MCF 10A (cell line): ENCODE results near the gene CRYGD. TPM values are rescaled to one million over a fixed set of nuclear protein-coding genes. Genes with fewer than 3 reads are reported as not detected.
"Not testable (repeated sequence)": the region's sequence is repeated elsewhere in the genome, so short reads cannot be mapped to it uniquely, and the experiment has no call there.

Source experiments
- BruUV-seq: library from RNA; stranded (reverse); fragments of 400-500 nt; replicated peaks from 2 replicates; lab custom pipeline; 2021; lab: Mats Ljungman, UMichigan
- CTCF ChIA-PET: fragments of 300-600 bp; sonication (Branson Sonifier 250); formaldehyde crosslinking; extraction: SDS; loops from one replicate; lab custom pipeline; 2021; ENCODE audit warnings: antibody characterized with exemption, inconsistent platforms; lab: Yijun Ruan, JAX
- POLR2A ChIA-PET: fragments of 300-600, 350-650 bp; sonication (Branson Sonifier 250); formaldehyde crosslinking; extraction: SDS; loops from one replicate; lab custom pipeline; 2020; ENCODE audit warnings: antibody characterized with exemption, inconsistent platforms; lab: Yijun Ruan, JAX
- DNase-seq: peaks from one replicate; pipeline ENCODE4 v3.0.0-alpha.2; 2018; ENCODE audit not compliant: unreplicated experiment
- H3K27ac Mint-ChIP-seq: one replicate; pipeline ENCODE4 v1.8.0; 2022; ENCODE audit warnings: mild to moderate bottlenecking, low read depth, mixed read lengths; ENCODE audit not compliant: unreplicated experiment
- H3K27me3 Mint-ChIP-seq: one replicate; pipeline ENCODE4 v1.8.0; 2022; ENCODE audit warnings: mixed read lengths; ENCODE audit not compliant: insufficient read depth, unreplicated experiment
- H3K36me3 Mint-ChIP-seq: one replicate; pipeline ENCODE4 v1.8.0; 2022; ENCODE audit warnings: mild to moderate bottlenecking, moderate library complexity, mixed read lengths; ENCODE audit not compliant: insufficient read depth, unreplicated experiment
- H3K4me1 Mint-ChIP-seq: one replicate; pipeline ENCODE4 v1.8.0; 2022; ENCODE audit warnings: mixed read lengths; ENCODE audit not compliant: insufficient read depth, unreplicated experiment
- H3K4me3 Mint-ChIP-seq: one replicate; pipeline ENCODE4 v1.8.0; 2022; ENCODE audit warnings: mild to moderate bottlenecking, moderate library complexity, mixed read lengths; ENCODE audit not compliant: unreplicated experiment
- H3K9me3 Mint-ChIP-seq: one replicate; pipeline ENCODE4 v1.8.0; 2022; ENCODE audit warnings: mixed read lengths; ENCODE audit not compliant: unreplicated experiment
- intact Hi-C: fragments of 100-400 bp; cut with micrococcal nuclease; formaldehyde crosslinking; loops from 2 replicates; pipeline ENCODE4 v1.14.1; 2022
- total RNA-seq: library from RNA; stranded (reverse); gene quantifications from 2 replicates; pipeline ENCODE4 v1.2.3, GENCODE V29; 2022
- TF ChIP-seq, protein P1 (sequence below): fragments of 200-600 bp; IDR thresholded peaks from one replicate; pipeline ENCODE4 v1.8.0; 2022; ENCODE audit warnings: antibody characterized with exemption, mild to moderate bottlenecking; ENCODE audit not compliant: unreplicated experiment

The CRYGD gene
- total RNA-seq, 1 experiment from 2014 or later, result not detected

DNA sequence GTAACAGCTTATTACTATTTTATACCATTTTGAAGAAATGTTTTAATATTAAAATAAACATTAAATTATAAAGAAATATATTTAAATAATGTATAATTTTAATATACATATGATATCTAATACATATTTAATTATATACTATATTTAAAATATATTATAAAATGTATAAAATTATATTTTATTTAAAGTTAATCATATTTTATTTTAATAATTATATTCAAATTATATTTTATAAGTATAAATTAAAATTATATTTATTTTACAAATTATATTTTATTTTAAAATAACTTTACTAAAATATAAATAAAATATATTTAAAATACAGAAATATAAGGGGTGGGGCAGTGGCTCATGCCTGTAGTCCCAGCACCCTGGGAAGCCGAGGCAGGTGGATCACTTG lies 2.1 kb downstream of the CRYGD start:
- intact Hi-C loops, result no loop called here
- TF ChIP-seq, protein P1, sequence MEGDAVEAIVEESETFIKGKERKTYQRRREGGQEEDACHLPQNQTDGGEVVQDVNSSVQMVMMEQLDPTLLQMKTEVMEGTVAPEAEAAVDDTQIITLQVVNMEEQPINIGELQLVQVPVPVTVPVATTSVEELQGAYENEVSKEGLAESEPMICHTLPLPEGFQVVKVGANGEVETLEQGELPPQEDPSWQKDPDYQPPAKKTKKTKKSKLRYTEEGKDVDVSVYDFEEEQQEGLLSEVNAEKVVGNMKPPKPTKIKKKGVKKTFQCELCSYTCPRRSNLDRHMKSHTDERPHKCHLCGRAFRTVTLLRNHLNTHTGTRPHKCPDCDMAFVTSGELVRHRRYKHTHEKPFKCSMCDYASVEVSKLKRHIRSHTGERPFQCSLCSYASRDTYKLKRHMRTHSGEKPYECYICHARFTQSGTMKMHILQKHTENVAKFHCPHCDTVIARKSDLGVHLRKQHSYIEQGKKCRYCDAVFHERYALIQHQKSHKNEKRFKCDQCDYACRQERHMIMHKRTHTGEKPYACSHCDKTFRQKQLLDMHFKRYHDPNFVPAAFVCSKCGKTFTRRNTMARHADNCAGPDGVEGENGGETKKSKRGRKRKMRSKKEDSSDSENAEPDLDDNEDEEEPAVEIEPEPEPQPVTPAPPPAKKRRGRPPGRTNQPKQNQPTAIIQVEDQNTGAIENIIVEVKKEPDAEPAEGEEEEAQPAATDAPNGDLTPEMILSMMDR, result no peak
- Mint-ChIP-seq H3K27ac (no peak overlapping the region), H3K36me3 (no peaks in the 10 kb centered on the region), H3K4me3 (no peak overlapping the region), H3K9me3 (no peaks in the 10 kb centered on the region), H3K4me1 (no peaks in the 10 kb centered on the region), H3K27me3 (no peaks in the 10 kb centered on the region)
- ChIA-PET CTCF (interaction anchor here (0.7 to 1.2 kb wide), 2 partner anchors 21 to 145 kb away, joined by 3 to 4 read pairs; no protein-coding TSS in a partner anchor), POLR2A (no interaction called here)
- BruUV-seq, result no TSS peak
- no peak for DNase-seq

DNA sequence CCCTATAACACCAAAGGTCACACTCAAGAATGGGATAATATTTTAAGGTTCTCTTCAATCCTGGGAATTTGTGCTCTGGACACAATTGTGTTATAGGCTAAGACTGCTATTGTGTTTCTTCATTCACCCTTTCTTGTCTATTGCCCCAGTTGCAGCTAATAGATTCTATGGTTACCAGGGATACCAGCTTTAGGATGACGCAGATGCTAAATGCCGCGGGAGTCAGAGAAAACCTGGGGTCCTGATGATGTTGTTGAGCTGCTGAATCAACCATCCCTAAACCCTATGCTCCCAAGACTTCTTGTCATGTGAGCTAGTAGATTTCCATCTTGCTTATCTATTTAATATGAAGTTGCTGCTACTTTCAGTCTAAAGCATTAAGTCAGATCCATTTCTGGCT lies 5.4 kb downstream of the CRYGD start:
- no peaks in the 10 kb centered on the region for H3K27me3 Mint-ChIP-seq
- no peaks in the 10 kb centered on the region for H3K4me1 Mint-ChIP-seq
- no peaks in the 10 kb centered on the region for H3K9me3 Mint-ChIP-seq
- intact Hi-C loops, result no loop called here
- TF ChIP-seq, protein P1, result no peak
- H3K36me3 Mint-ChIP-seq, result no peaks in the 10 kb centered on the region
- no peak overlapping the region for H3K4me3 Mint-ChIP-seq
- no peak for DNase-seq
- POLR2A ChIA-PET, result no interaction called here
- H3K27ac Mint-ChIP-seq, result no peak overlapping the region
- CTCF ChIA-PET, result no interaction called here
- no TSS peak for BruUV-seq

- CTCF ChIA-PET, H3K36me3 Mint-ChIP-seq, intact Hi-C loops, H3K27ac Mint-ChIP-seq, BruUV-seq, H3K4me1 Mint-ChIP-seq, H3K9me3 Mint-ChIP-seq, H3K27me3 Mint-ChIP-seq, DNase-seq, H3K4me3 Mint-ChIP-seq, POLR2A ChIA-PET: not testable (repeated sequence)
Observed at GRCh38 chr2:208117390-208117789, 6.9 kb downstream of the CRYGD start.

DNA sequence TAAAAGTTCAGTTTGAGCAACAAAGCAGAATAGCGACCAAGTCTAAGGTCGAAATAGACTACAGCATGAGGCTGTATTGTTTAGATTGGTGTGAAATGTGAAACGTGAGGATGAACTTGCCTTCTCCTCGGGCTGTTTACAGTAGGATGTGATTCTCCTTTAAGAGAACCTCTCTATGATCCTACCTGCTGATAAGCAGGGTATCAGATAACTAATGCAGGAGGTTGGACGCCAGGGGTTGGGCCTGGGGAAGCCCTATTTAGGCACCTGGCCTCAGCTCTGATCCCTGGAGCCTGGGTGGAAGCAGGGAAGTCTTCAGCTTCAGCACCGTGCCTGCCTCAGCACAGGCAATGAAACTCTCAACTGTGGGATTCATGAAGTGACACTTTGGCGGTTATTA lies 11.4 kb downstream of the CRYGD start:
- no peak overlapping the region for H3K27ac Mint-ChIP-seq
- no peaks in the 10 kb centered on the region for H3K36me3 Mint-ChIP-seq
- TF ChIP-seq, protein P1, result no peak
- H3K9me3 Mint-ChIP-seq, result no peaks in the 10 kb centered on the region
- H3K4me3 Mint-ChIP-seq, result no peak overlapping the region
- DNase-seq, result no peak
- no TSS peak for BruUV-seq
- intact Hi-C loops, result no loop called here
- ChIA-PET POLR2A (no interaction called here), CTCF (interaction anchor here (0.8 to 2.0 kb wide), 2 partner anchors 10 to 63 kb away, joined by 3 to 5 read pairs; no protein-coding TSS in a partner anchor)
- no peaks in the 10 kb centered on the region for H3K27me3 Mint-ChIP-seq
- H3K4me1 Mint-ChIP-seq, result no peaks in the 10 kb centered on the region

DNA sequence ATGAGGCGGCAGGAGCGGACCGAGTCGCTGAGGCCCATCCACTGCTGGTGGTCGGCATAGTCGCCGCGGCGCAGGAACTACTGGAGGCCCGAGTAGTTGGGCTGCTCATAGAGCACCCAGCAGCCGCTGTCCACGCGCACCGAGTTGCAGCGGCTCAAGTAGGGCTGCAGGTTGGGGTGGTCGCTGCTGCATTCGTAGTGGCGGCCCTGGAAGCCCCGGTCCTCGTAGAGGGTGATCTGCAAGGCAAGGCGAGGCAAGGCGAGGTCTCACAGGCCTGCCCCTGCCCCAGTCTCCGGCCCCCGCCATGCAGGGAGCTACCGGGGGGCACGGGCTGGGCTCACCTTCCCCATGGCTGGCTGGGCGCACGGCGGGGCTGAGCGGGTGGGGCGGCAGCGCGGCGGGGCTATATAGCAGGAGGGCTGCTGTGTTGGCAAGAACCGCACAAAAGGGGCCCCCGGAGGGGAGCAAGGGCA lies 12.0 kb downstream of the CRYGD start:
- POLR2A ChIA-PET, H3K27ac Mint-ChIP-seq, H3K9me3 Mint-ChIP-seq, DNase-seq, BruUV-seq, H3K4me3 Mint-ChIP-seq, H3K4me1 Mint-ChIP-seq, intact Hi-C loops, H3K36me3 Mint-ChIP-seq, H3K27me3 Mint-ChIP-seq: not testable (repeated sequence)
- CTCF ChIA-PET, result interaction anchor here (0.8 to 2.0 kb wide), 2 partner anchors 10 to 64 kb away, joined by 3 to 5 read pairs; no protein-coding TSS in a partner anchor
